ENCODE measurements around the gene LRRTM1. TPM values are rescaled to one million over a fixed set of nuclear protein-coding genes. Genes with fewer than 3 reads are reported as not detected.
A peak's percentile ranks its signal among the peaks of the same experiment; 100 is the strongest.

Gene LRRTM1
- polyA plus RNA-seq (2011; rRNA removed) (not detected in 2 replicates), polyA plus RNA-seq (2017; fragmentation: RNase III; extraction: RNeasy Plus Mini Kit Qiagen cat#74134 plus additional on column Dnase treatment) (not detected in 3 replicates), polyA minus RNA-seq (2011; rRNA and poly(A)+ RNA removed) (not detected in 2 replicates)
- polyA plus RNA-seq (2012; cell fraction: cytosol; rRNA removed), result not detected in 2 replicates
- polyA plus RNA-seq (2012; cell fraction: nucleus; rRNA removed), result not detected in 2 replicates

- Histone ChIP-seq H3K4me1 (no peaks in the 10 kb centered on the region), H3K4me3 (no peak within 1 kb of the TSS), H3K4me2 (peak within 1 kb of the TSS; percentile 47; the same call in 1 of the 3 replicates), H3K9me3 (no peaks in the 10 kb centered on the region), H3K27ac (no peak within 1 kb of the TSS)
- ATAC-seq (peak in 1 of 2 experiments; percentile 53; a peak in 3 of 6 replicates), FAIRE-seq (no peak), DNase-seq (ENCODE audit: low read depth in 1 of 2, low spot score in 1 of 2) (no peak)
- TF ChIP-seq POLR2AphosphoS2 (conservative IDR thresholded peaks at IDR 0.05; ENCODE audit: low read length), result no peak
- TF ChIP-seq CHD4 (IDR thresholded peaks at IDR 0.05; ENCODE audit: borderline replicate concordance), result no peak
- TF ChIP-seq RFX5 (IDR thresholded peaks at IDR 0.05), result no peak
- TF ChIP-seq JUN (IDR thresholded peaks at IDR 0.05), result no peak
- no peak for TF ChIP-seq HDAC2 (IDR thresholded peaks at IDR 0.05)
- no peak for TF ChIP-seq HOXB13 (CRISPR knock-in tag; IDR thresholded peaks at IDR 0.05; ENCODE audit: low read depth)
- 11% methylated on average over 51 of the region's 64 CpGs for WGBS (ENCODE audit: missing lambda C conversion rate)
- POLR2A ChIA-PET, result no interaction called here
- CTCF ChIA-PET, result no interaction called here
Observed at GRCh38 chr2:80303909-80304837, at the start of gene LRRTM1. LRRTM1 (minus strand) TSS chr2:80304752; CDS start chr2:80303819, 933 bp downstream.

- ATAC-seq (no peak), DNase-seq (ENCODE audit: low read depth in 1 of 2, low spot score in 1 of 2) (no peak), FAIRE-seq (no peak)
- TF ChIP-seq USF2 (IDR thresholded peaks at IDR 0.05) (no peak), PHF8 (IDR thresholded peaks at IDR 0.05; ENCODE audit: borderline replicate concordance, low read depth) (no peak), E2F6 (IDR thresholded peaks at IDR 0.05; ENCODE audit: borderline replicate concordance, low read depth) (no peak), RCOR1 (IDR thresholded peaks at IDR 0.05; ENCODE audit: low read depth, low read length) (no peak)
- no peak overlapping the region for H3K4me3 ChIP-seq
- no peak overlapping the region for H3K27ac ChIP-seq
- 0 out of 3 replicates have a peak, but pooled peaks cover 5% of the 10 kb centered on the region for H3K9me3 ChIP-seq
- ChIA-PET CTCF (no interaction called here), POLR2A (no interaction called here)
- WGBS (ENCODE audit: missing lambda C conversion rate), result 7% methylated on average over 3 of the region's 3 CpGs
- no peaks in the 10 kb centered on the region for H3K4me1 ChIP-seq
- H3K4me2 ChIP-seq, result no peak overlapping the region
Observed at GRCh38 chr2:80351231-80351630, 46.7 kb upstream of the LRRTM1 start.

- DNase-seq (ENCODE audit: low read depth in 1 of 2, low spot score in 1 of 2) (no peak), ATAC-seq (no peak), FAIRE-seq (no peak)
- no peak for TF ChIP-seq ATOH8 (CRISPR knock-in tag; IDR thresholded peaks at IDR 0.05; ENCODE audit: low read depth)
- TF ChIP-seq KDM1A (IDR thresholded peaks at IDR 0.05; ENCODE audit: low read depth), result no peak
- H3K27ac ChIP-seq, result no peak overlapping the region
- H3K4me1 ChIP-seq, result no peaks in the 10 kb centered on the region
- CTCF ChIA-PET, result no interaction called here
- POLR2A ChIA-PET, result no interaction called here
- 0 out of 3 replicates have a peak, but pooled peaks cover 5% of the 10 kb centered on the region for H3K9me3 ChIP-seq
- H3K4me3 ChIP-seq, result no peak overlapping the region
- H3K4me2 ChIP-seq, result no peak overlapping the region
Observed at GRCh38 chr2:80348953-80349352, 44.4 kb upstream of the LRRTM1 start.

GRCh38 chr2:80348078-80348477 is 43.5 kb upstream of the LRRTM1 start:
- H3K4me3 ChIP-seq, result no peak overlapping the region
- 22% methylated on average over 1 of the region's 1 CpG for WGBS (ENCODE audit: missing lambda C conversion rate)
- TF ChIP-seq HOXA7 (CRISPR knock-in tag; IDR thresholded peaks at IDR 0.05) (no peak), CBX8 (IDR thresholded peaks at IDR 0.05) (no peak), PHF8 (IDR thresholded peaks at IDR 0.05; ENCODE audit: borderline replicate concordance, low read depth) (no peak), TP53 (CRISPR knock-in tag; IDR thresholded peaks at IDR 0.05) (no peak), TFCP2L1 (CRISPR knock-in tag; IDR thresholded peaks at IDR 0.05) (no peak), NPAS2 (CRISPR knock-in tag; IDR thresholded peaks at IDR 0.05; ENCODE audit: borderline replicate concordance) (no peak)
- 0 out of 3 replicates have a peak, but pooled peaks cover 5% of the 10 kb centered on the region for H3K9me3 ChIP-seq
- no peak for DNase-seq (ENCODE audit: low read depth in 1 of 2, low spot score in 1 of 2)
- ATAC-seq, result no peak
- CTCF ChIA-PET, result interaction anchor here (0.6 kb wide), 1 partner anchor 1473 kb away, joined by 3 read pairs; no protein-coding TSS in a partner anchor
- POLR2A ChIA-PET, result no interaction called here
- no peak overlapping the region for H3K27ac ChIP-seq
- H3K4me2 ChIP-seq, result no peak overlapping the region
- FAIRE-seq, result no peak
- no peaks in the 10 kb centered on the region for H3K4me1 ChIP-seq
